ENCODE measurements around the gene EIF2AK3.

GRCh38 chr2:88666576-88666975, 39.3 kb upstream of the EIF2AK3 start:
- no peak for TF ChIP-seq POLR2AphosphoS5 (IDR thresholded peaks at IDR 0.05; ENCODE audit: low read depth, low read length)
- no peak for TF ChIP-seq POLR2A (IDR thresholded peaks at IDR 0.05; ENCODE audit: low read depth, low read length)
- TF ChIP-seq TAF1 (IDR thresholded peaks at IDR 0.05; ENCODE audit: low read depth, low read length): no peak
- TF ChIP-seq SPI1 (IDR thresholded peaks at IDR 0.05; ENCODE audit: low read depth, low read length): no peak
